ENCODE data around the gene PDXP. TPM values are rescaled to one million over a fixed set of nuclear protein-coding genes. Genes with fewer than 3 reads are reported as not detected.
A peak's percentile ranks its signal among the peaks of the same experiment; 100 is the strongest.

Gene PDXP
- total and polyA plus RNA-seq, 8 donors = 3.6 to 16.3 (median 5.4) TPM

DNA sequence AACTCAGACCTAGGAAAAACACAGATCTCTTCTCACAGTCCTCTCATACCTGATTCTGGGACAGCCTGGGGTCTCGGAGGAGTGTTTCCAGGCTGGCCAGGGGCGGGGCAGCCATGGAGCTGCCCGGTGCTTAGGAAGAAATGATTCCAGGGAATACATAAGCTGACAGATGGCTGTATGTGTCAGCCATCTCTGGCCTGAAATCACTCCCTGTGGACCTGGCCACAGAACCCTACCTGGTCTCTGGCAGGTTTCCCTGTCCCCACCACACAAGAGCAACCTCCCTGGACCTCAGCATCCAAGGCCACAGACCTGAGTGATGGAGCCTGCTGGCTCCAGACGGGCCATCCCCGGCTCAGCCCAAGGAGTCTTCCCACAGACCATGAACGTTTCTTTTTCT, 39.8 kb upstream of the PDXP start:
- ATAC-seq (no peak), DNase-seq (no peak), FAIRE-seq (no peak)
- Histone ChIP-seq H3K27ac (no peak overlapping the region), H3K27me3 (no peaks in the 10 kb centered on the region), H3K36me3 (peaks cover 0 to 31% (median 2%) of the 10 kb centered on the region in 3 donors), H3K4me1 (no peaks in the 10 kb centered on the region), H3K4me3 (no peak overlapping the region), H3K9me3 (no peaks in the 10 kb centered on the region)
- TF ChIP-seq, protein P1, sequence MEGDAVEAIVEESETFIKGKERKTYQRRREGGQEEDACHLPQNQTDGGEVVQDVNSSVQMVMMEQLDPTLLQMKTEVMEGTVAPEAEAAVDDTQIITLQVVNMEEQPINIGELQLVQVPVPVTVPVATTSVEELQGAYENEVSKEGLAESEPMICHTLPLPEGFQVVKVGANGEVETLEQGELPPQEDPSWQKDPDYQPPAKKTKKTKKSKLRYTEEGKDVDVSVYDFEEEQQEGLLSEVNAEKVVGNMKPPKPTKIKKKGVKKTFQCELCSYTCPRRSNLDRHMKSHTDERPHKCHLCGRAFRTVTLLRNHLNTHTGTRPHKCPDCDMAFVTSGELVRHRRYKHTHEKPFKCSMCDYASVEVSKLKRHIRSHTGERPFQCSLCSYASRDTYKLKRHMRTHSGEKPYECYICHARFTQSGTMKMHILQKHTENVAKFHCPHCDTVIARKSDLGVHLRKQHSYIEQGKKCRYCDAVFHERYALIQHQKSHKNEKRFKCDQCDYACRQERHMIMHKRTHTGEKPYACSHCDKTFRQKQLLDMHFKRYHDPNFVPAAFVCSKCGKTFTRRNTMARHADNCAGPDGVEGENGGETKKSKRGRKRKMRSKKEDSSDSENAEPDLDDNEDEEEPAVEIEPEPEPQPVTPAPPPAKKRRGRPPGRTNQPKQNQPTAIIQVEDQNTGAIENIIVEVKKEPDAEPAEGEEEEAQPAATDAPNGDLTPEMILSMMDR (IDR thresholded peaks at IDR 0.05) = no peak
- intact Hi-C loops (cut with DNase I) = no loop called here
- 87 to 88% methylated on average over 6 of the region's 6 CpGs for WGBS, 2 donors

DNA sequence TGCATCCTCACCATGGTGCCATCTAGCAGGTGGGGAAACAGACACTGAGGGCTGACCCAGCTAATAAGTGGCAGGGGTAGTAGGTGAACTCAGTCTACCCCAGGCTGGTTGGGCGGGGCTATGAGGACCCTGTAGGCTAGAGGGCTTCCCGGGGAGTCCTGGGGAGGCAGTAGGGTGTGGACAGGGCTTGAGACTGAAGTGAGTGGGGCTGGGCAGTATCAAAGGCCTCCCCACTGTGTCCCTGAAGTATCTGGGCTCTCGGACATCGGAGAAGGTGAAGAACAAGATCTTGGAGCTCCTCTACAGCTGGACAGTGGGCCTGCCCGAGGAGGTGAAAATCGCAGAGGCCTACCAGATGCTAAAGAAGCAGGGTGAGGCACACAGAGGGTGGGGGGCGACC, 38.5 kb upstream of the PDXP start:
- Histone ChIP-seq H3K27me3 (no peaks in the 10 kb centered on the region), H3K9me3 (no peaks in the 10 kb centered on the region), H3K36me3 (peaks cover 0 to 31% (median 2%) of the 10 kb centered on the region in 3 donors), H3K27ac (no peak overlapping the region), H3K4me1 (no peaks in the 10 kb centered on the region), H3K4me3 (no peak overlapping the region)
- no peak for ATAC-seq
- intact Hi-C loops (cut with DNase I) = no loop called here
- WGBS, 2 donors = 88 to 89% methylated on average over 7 of the region's 7 CpGs
- no peak for FAIRE-seq
- TF ChIP-seq, protein P1 (IDR thresholded peaks at IDR 0.05) = no peak
- DNase-seq = no peak

GRCh38 chr22:37621352-37621860, 37.1 kb upstream of the PDXP start:
- whole genome bisulfite sequencing, 2 donors = 89 to 92% methylated on average over 12 of the region's 12 CpGs
- no peak for FAIRE-seq
- H3K36me3 ChIP-seq = peaks cover 0 to 37% (median 2%) of the 10 kb centered on the region in 3 donors

GRCh38 chr22:37623075-37624016, 35.2 kb upstream of the PDXP start:
- TF ChIP-seq, protein P1 (IDR thresholded peaks at IDR 0.05) = peak; percentile 80 to 94 (median 84)
- intact Hi-C loops (cut with DNase I) = no loop called here
- WGBS, 2 donors = 62 to 63% methylated on average over 22 of the region's 22 CpGs
- no peak overlapping the region for H3K27ac ChIP-seq
- no peak for FAIRE-seq
- H3K9me3 ChIP-seq = no peaks in the 10 kb centered on the region
- H3K4me1 ChIP-seq = no peaks in the 10 kb centered on the region
- peaks cover 0 to 29% (median 0%) of the 10 kb centered on the region in 3 donors for H3K36me3 ChIP-seq
- H3K27me3 ChIP-seq = no peaks in the 10 kb centered on the region
- H3K4me3 ChIP-seq = no peak overlapping the region
- peak; percentile 67 to 77 (median 70) for ATAC-seq
- DNase-seq = peak in 4 of 6 donors; percentile 63 to 86 (median 73)

More at GRCh38 chr22:37621352-37621860, 37.1 kb upstream of the PDXP start:
- Histone ChIP-seq H3K27ac (no peak overlapping the region), H3K9me3 (no peaks in the 10 kb centered on the region), H3K4me1 (no peaks in the 10 kb centered on the region), H3K4me3 (no peak overlapping the region), H3K27me3 (no peaks in the 10 kb centered on the region)
- intact Hi-C loops (cut with DNase I) = no loop called here
- no peak for ATAC-seq
- no peak for DNase-seq
- TF ChIP-seq, protein P1 (IDR thresholded peaks at IDR 0.05) = no peak

GRCh38 chr22:37624017-37624365, 34.5 kb upstream of the PDXP start:
- H3K4me1 ChIP-seq = no peaks in the 10 kb centered on the region
- no peak overlapping the region for H3K27ac ChIP-seq
- TF ChIP-seq, protein P1 (IDR thresholded peaks at IDR 0.05) = no peak
- FAIRE-seq (no peak), DNase-seq (no peak), ATAC-seq (peak in 1 of 4 donors; percentile 4)
- H3K27me3 ChIP-seq = no peaks in the 10 kb centered on the region
- H3K9me3 ChIP-seq = no peaks in the 10 kb centered on the region
- WGBS, 2 donors = 75% methylated on average over 6 of the region's 6 CpGs
- peaks cover 0 to 24% (median 0%) of the 10 kb centered on the region in 3 donors for H3K36me3 ChIP-seq
- H3K4me3 ChIP-seq = no peak overlapping the region
- intact Hi-C loops (cut with DNase I) = no loop called here

Data from pancreas (tissue), 10 donors.